ENCODE data around the gene TBC1D4. TPM values are rescaled to one million over a fixed set of nuclear protein-coding genes. Genes with fewer than 3 reads are reported as not detected.

TBC1D4 gene
- total and polyA plus RNA-seq, 9 of the 15 experiments (the other 6 are each of a cell fraction or from before 2014, with no cell fraction given): 2.8 to 12.3 (median 7.0) TPM

GRCh38 chr13:75411924-75412537 is 69.9 kb downstream of the TBC1D4 start:
- Histone ChIP-seq H3K36me3 (ENCODE audit: control insufficient read depth, insufficient read depth, low read length) (no peaks in the 10 kb centered on the region), H3K79me2 (ENCODE audit: control insufficient read depth, insufficient read depth, low read length) (no peaks in the 10 kb centered on the region; the same call in 1 of the 3 replicates), H2AFZ (ENCODE audit: low read depth, low read length) (no peak overlapping the region), H3K9ac (ENCODE audit: insufficient read depth in 1 of 2, low read depth in 2 of 2, low read length in 2 of 2) (no peak overlapping the region), H3K27me3 (ENCODE audit: control insufficient read depth in 2 of 2, insufficient read depth in 2 of 2, low read length in 2 of 2) (no peaks in the 10 kb centered on the region), H4K20me1 (replicated peaks; ENCODE audit: control insufficient read depth, insufficient read depth, low read length) (no peaks in the 10 kb centered on the region), H3K9me3 (replicated peaks; ENCODE audit: control insufficient read depth, insufficient read depth, low read depth, low read length) (no peaks in the 10 kb centered on the region), H3K4me3 (no peak overlapping the region), H3K4me2 (ENCODE audit: insufficient read depth, low read length) (no peak overlapping the region), H3K27ac (ENCODE audit: extremely low read depth, low read depth, low read length) (no peak overlapping the region), H3K9me1 (ENCODE audit: control insufficient read depth, insufficient read depth, low read length) (no peaks in the 10 kb centered on the region), H3K4me1 (replicated peaks in 1 of 2; ENCODE audit: control insufficient read depth in 2 of 2, insufficient read depth in 2 of 2, low read length in 2 of 2) (no peaks in the 10 kb centered on the region; a peak in 1 of 5 replicates)
- WGBS (ENCODE audit: insufficient coverage, low coverage, missing lambda C conversion rate): 46% methylated on average over 2 of the region's 4 CpGs
- ChIA-PET CTCF (ENCODE audit: low intra/inter-chr PET ratio) (no interaction called here), POLR2A (interaction anchor here (0.7 kb wide), 2 partner anchors 12 to 1662 kb away, joined by 3 read pairs; no protein-coding TSS in a partner anchor)
- FAIRE-seq: no peak
- DNase-seq (ENCODE audit: extremely low read depth in 1 of 4, low spot score in 3 of 4): no peak
- no peak for ATAC-seq
- BruUV-seq (replicated peaks): no TSS peak
- in situ Hi-C loops (cut with MboI) (no loop called here), intact Hi-C loops (cut with micrococcal nuclease) (no loop called here)
- TF ChIP-seq PTTG1 (tag; IDR thresholded peaks at IDR 0.05; ENCODE audit: low read depth) (no peak), SRSF3 (IDR thresholded peaks at IDR 0.05; ENCODE audit: insufficient read depth, low read length) (no peak), ZNF551 (CRISPR knock-in tag; IDR thresholded peaks at IDR 0.05) (no peak), DACH1 (IDR thresholded peaks at IDR 0.05; ENCODE audit: partially characterized antibody) (no peak), HEY1 (CRISPR knock-in tag; IDR thresholded peaks at IDR 0.05; ENCODE audit: borderline replicate concordance) (no peak), ZFP36 (IDR thresholded peaks at IDR 0.05; ENCODE audit: low read depth, low read length, partially characterized antibody) (no peak), NFIC (IDR thresholded peaks at IDR 0.05) (no peak), GMEB1 (CRISPR knock-in tag; IDR thresholded peaks at IDR 0.05) (no peak), E4F1 (CRISPR knock-in tag; IDR thresholded peaks at IDR 0.05; ENCODE audit: borderline replicate concordance) (no peak), ETS1 (conservative IDR thresholded peaks at IDR 0.05; ENCODE audit: control insufficient read depth, low read depth, low read length) (no peak), SP1 (CRISPR knock-in tag; IDR thresholded peaks at IDR 0.05) (no peak), ZBTB7A (IDR thresholded peaks at IDR 0.05; ENCODE audit: borderline replicate concordance, control insufficient read depth, low read depth, low read length) (no peak), SOX6 (IDR thresholded peaks at IDR 0.05) (no peak), POLR2G (IDR thresholded peaks at IDR 0.05; ENCODE audit: low read depth, low read length) (no peak), MBD1 (CRISPR knock-in tag; IDR thresholded peaks at IDR 0.05) (no peak), ZNF197 (CRISPR knock-in tag; IDR thresholded peaks at IDR 0.05; ENCODE audit: low read depth) (no peak)

All from K562 (cell line).